Measurements from ENCODE around the gene DAND5. TPM values are rescaled to one million over a fixed set of nuclear protein-coding genes. Genes with fewer than 3 reads are reported as not detected.

The DAND5 gene
- total RNA-seq, 1 donor from 2014 or later = not detected

DNA sequence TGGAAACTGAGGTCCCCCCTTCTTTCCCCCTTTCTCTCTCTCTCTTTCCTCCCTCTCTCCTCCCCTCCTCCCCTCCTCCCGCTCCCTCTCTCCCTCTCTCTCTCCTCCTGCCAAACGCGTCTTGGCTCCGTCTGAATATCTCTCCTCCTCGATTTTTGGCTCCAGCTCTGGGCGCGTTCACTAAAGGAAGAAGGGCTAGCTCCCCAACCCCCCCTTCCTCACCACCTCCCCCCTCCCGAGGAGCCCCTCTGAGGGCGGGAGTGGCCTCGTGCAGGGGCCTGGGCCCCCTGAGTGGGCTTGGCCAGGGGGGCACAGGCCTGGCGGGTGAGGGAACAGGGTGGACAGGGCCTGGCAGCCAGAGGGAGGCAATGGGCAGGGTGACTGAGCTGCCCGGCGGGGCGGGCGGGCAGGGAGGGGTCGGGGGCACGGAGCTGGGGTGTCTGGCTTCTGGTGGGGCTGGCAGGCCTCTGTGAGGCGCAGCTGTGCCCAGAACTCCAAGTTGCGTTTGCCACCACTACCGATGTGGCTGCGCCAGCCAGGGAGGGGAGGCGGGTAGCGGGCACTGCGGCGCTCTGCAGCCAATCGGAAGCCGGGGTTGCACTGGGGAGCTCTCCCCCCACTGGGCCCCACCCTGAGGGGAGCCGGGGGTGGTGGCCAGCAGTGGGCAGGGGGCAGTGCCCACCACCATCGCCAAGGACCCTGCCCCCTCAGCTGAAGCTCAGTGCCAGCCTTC, 33.0 kb downstream of the DAND5 start:
- intact Hi-C loops (cut with DNase I) = loop anchor here (1.0 to 2.0 kb wide), 3 partner anchors 11 to 58 kb away; no protein-coding TSS in a partner anchor
- peak in 1 of 2 donors; percentile 87 for DNase-seq (ENCODE audit: low spot score in 2 of 2)

DNA sequence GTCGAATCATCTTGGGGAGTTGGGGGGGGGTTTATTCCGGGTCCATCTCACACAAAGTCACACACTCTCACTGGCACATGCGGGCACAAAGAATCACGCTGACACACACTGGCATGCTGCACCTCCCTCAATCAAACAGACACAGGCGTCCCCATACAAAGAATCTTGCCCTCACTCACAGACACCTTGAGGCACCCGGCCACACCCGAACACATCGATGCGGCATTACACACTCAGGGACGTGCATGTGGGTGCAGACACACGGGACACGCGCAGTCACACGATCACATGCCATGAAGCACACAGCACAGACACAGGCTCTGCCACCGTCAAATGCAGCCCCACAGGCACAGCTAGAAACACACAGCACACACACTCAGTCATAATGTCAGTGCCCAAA, 33.7 kb downstream of the DAND5 start:
- Histone ChIP-seq H3K4me3 (peak overlapping the region; percentile 44 to 65), H3K9me3 (no peaks in the 10 kb centered on the region), H3K27me3 (no peaks in the 10 kb centered on the region), H3K36me3 (peaks cover 0 to 10% of the 10 kb centered on the region in 2 donors), H3K4me1 (peaks cover 20 to 81% of the 10 kb centered on the region in 2 donors), H3K27ac (peak overlapping the region; percentile 95 to 98)
- TF ChIP-seq, protein P1, sequence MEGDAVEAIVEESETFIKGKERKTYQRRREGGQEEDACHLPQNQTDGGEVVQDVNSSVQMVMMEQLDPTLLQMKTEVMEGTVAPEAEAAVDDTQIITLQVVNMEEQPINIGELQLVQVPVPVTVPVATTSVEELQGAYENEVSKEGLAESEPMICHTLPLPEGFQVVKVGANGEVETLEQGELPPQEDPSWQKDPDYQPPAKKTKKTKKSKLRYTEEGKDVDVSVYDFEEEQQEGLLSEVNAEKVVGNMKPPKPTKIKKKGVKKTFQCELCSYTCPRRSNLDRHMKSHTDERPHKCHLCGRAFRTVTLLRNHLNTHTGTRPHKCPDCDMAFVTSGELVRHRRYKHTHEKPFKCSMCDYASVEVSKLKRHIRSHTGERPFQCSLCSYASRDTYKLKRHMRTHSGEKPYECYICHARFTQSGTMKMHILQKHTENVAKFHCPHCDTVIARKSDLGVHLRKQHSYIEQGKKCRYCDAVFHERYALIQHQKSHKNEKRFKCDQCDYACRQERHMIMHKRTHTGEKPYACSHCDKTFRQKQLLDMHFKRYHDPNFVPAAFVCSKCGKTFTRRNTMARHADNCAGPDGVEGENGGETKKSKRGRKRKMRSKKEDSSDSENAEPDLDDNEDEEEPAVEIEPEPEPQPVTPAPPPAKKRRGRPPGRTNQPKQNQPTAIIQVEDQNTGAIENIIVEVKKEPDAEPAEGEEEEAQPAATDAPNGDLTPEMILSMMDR (IDR thresholded peaks at IDR 0.05) = no peak
- no peak for DNase-seq (ENCODE audit: low spot score in 2 of 2)
- intact Hi-C loops (cut with DNase I) = loop anchor here (2.0 kb wide), 2 partner anchors 28 to 58 kb away; no protein-coding TSS in a partner anchor

More for the DNA sequence above, 33.0 kb downstream of the DAND5 start:
- Histone ChIP-seq H3K9me3 (no peaks in the 10 kb centered on the region), H3K27me3 (no peaks in the 10 kb centered on the region), H3K4me1 (peaks cover 20 to 80% of the 10 kb centered on the region in 2 donors), H3K4me3 (peak overlapping the region; percentile 44 to 65), H3K27ac (peak overlapping the region; percentile 95 to 98), H3K36me3 (peaks cover 0 to 10% of the 10 kb centered on the region in 2 donors)
- TF ChIP-seq, protein P1 (IDR thresholded peaks at IDR 0.05) = peak; percentile 7 to 60 (median 26)

DNA sequence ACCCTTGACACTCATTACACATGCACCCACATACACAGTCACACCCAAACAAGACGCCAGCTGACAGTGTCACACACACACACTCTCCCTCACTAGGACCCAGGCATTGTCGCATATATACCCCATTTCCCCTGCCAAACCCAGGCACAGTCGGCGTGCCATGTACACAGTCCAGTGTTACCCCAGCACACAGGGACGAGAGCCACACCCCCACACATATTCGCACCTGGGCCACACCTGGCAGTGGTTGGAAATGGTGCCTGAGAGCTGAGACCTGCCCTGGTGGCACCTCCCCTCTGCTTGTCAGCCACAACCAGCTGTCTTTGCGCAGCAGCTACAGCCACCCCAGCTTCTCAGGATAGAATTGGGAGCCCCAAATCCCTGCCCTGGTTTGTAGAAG, 34.9 kb downstream of the DAND5 start:
- H3K4me3 ChIP-seq = no peak overlapping the region
- no peaks in the 10 kb centered on the region for H3K27me3 ChIP-seq
- peaks cover 30 to 81% of the 10 kb centered on the region in 2 donors for H3K4me1 ChIP-seq
- peak overlapping the region; percentile 95 to 98 for H3K27ac ChIP-seq
- peaks cover 0 to 11% of the 10 kb centered on the region in 2 donors for H3K36me3 ChIP-seq
- TF ChIP-seq, protein P1 (IDR thresholded peaks at IDR 0.05) = no peak
- intact Hi-C loops (cut with DNase I) = no loop called here
- no peaks in the 10 kb centered on the region for H3K9me3 ChIP-seq
- no peak for DNase-seq (ENCODE audit: low spot score in 2 of 2)

DNA sequence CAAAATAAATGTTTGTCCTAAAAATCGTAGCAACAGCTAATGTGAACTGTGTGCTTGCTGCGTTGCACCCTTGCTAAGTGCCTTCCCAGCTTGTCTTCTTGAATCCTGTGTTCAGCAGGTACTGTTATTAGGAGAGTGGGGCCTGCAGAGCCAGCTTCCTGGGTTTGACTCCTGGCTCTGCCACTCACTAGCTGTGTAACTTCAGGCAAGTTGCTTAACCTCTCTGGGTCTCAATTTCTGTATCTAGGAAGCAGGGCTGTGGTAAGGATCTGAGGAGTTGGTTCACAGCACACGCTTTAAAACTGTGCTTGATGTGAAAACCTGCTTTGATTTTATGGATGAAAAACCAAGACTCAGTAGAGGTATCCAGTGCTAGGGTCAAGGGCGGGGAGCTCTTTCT, 35.9 kb downstream of the DAND5 start:
- Histone ChIP-seq H3K36me3 (peaks cover 0 to 7% of the 10 kb centered on the region in 2 donors), H3K27ac (peak overlapping the region; percentile 95 to 98)
- intact Hi-C loops (cut with DNase I) = no loop called here

DNA sequence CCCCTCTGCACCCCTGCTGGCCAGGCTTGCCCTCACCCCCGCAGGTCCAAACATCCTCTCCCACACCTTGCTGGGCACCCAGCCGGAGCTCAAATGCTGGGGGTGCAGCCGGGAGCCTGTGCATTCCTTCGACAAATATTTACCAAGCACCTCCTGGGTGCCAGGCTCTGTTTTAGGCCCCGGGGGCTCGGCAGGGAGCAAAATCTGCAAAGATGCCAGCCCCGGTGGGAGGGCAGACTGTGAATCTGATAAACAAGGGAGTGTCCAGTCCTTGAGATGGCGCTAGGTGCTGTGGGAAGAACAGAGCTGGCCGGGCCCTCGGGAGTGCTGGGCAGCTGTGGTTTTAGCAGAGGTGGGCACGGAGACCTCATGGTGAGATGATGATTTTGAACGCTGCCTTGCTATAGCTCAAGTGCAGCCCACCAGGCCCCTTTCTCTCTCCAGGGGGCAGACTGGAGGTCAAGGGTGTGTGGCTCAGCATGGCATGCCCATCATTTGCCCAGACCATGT, 36.5 kb downstream of the DAND5 start:
- no peak for DNase-seq (ENCODE audit: low spot score in 2 of 2)
- TF ChIP-seq, protein P1 (IDR thresholded peaks at IDR 0.05) = no peak
- Histone ChIP-seq H3K27ac (peak overlapping the region; percentile 95 to 98), H3K27me3 (no peaks in the 10 kb centered on the region), H3K9me3 (no peaks in the 10 kb centered on the region), H3K4me1 (peaks cover 41 to 81% of the 10 kb centered on the region in 2 donors), H3K4me3 (peak overlapping the region in 1 of 2 donors; percentile 58), H3K36me3 (peaks cover 0 to 7% of the 10 kb centered on the region in 2 donors)
- intact Hi-C loops (cut with DNase I) = no loop called here

More for the DNA sequence above, 35.9 kb downstream of the DAND5 start:
- Histone ChIP-seq H3K4me1 (peaks cover 37 to 81% of the 10 kb centered on the region in 2 donors), H3K27me3 (no peaks in the 10 kb centered on the region), H3K9me3 (no peaks in the 10 kb centered on the region), H3K4me3 (no peak overlapping the region)
- DNase-seq (ENCODE audit: low spot score in 2 of 2) = no peak
- TF ChIP-seq, protein P1 (IDR thresholded peaks at IDR 0.05) = no peak
